Endothelial cell of umbilical vein (primary cell): ENCODE measurements around the gene MED27. TPM values are rescaled to one million over a fixed set of nuclear protein-coding genes. Genes with fewer than 3 reads are reported as not detected.

ENCODE experiments used
- BruUV-seq: library from RNA; stranded (reverse); fragments of 400-500 nt; replicated peaks from 2 replicates; lab custom pipeline; 2021; lab: Mats Ljungman, UMichigan
- CTCF ChIA-PET: fragments of 300-600, 350-600 bp; sonication (Branson Sonifier 250); formaldehyde crosslinking; loops from one replicate; lab custom pipeline; 2021; ENCODE audit warnings: antibody characterized with exemption, inconsistent platforms; lab: Charles Lee
- POLR2A ChIA-PET: fragments of 300-600, 350-600 bp; sonication (Branson Sonifier 250); formaldehyde crosslinking; loops from one replicate; lab custom pipeline; 2021; ENCODE audit warnings: antibody characterized with exemption, inconsistent platforms; lab: Charles Lee
- DNase-seq: peaks from one replicate; pipeline ENCODE4 v3.0.0-alpha.2; 2011; ENCODE audit warnings: low read depth, low spot score
- FAIRE-seq: peaks from 2 replicates; lab custom pipeline; 2011; peaks lifted over from hg19 to GRCh38; lab: Jason Lieb, UNC
- H2AFZ ChIP-seq: 2 replicates; pipeline ENCODE4 v1.6.0; 2012; ENCODE audit warnings: low read depth, low read length, control low read depth, inconsistent platforms
- H3K27ac ChIP-seq: 2 replicates; pipeline ENCODE4 v1.5.1; 2011; ENCODE audit warnings: low read depth, mild to moderate bottlenecking, control low read depth, low read length, moderate library complexity; ENCODE audit not compliant: insufficient read depth
- H3K27me3 ChIP-seq, 2 experiments: 2 replicates each; pipeline versions ENCODE4 v1.6.0 to v1.6.1; 2011; ENCODE audit warnings: low read length in 2 of 2, mixed read lengths in 1 of 2; ENCODE audit not compliant: control insufficient read depth in 2 of 2, insufficient read depth in 2 of 2
- H3K36me3 ChIP-seq, 2 experiments: 2 replicates in 1 of 2; 3 replicates in 1 of 2; pipeline ENCODE4 v1.5.1; 2011; ENCODE audit warnings: low read length in 2 of 2, mild to moderate bottlenecking in 1 of 2, moderate library complexity in 1 of 2; ENCODE audit not compliant: control insufficient read depth in 2 of 2, insufficient read depth in 2 of 2; ENCODE audit errors: extremely low read depth in 1 of 2
- H3K4me1 ChIP-seq: 3 replicates; pipeline ENCODE4 v1.5.1; 2011; ENCODE audit warnings: mild to moderate bottlenecking, low read length; ENCODE audit not compliant: control insufficient read depth, insufficient read depth; ENCODE audit errors: extremely low read depth
- H3K4me2 ChIP-seq: 2 replicates; pipeline ENCODE4 v1.6.1; 2011; ENCODE audit warnings: low read length, control low read depth, mixed read lengths; ENCODE audit not compliant: insufficient read depth
- H3K4me3 ChIP-seq, 3 experiments: fragments of 200-600 bp in 1 of 3; sonication (generic), shearing (Covaris generic) in 1 of 3; replicated peaks in 1 of 3; 2 replicates each; pipeline ENCODE4 v1.5.1; 2011 to 2016; ENCODE audit warnings: control low read depth in 3 of 3, low read length in 3 of 3, mild to moderate bottlenecking in 2 of 3, inconsistent platforms in 1 of 3, low read depth in 1 of 3, moderate library complexity in 1 of 3; ENCODE audit not compliant: insufficient read depth in 1 of 3
- H3K79me2 ChIP-seq: 2 replicates; pipeline ENCODE4 v1.6.0; 2012; ENCODE audit warnings: low read length, inconsistent platforms; ENCODE audit not compliant: control insufficient read depth, insufficient read depth
- H3K9ac ChIP-seq: replicated peaks from 2 replicates; pipeline ENCODE3; 2011; ENCODE audit warnings: low read length, control low read depth; ENCODE audit not compliant: insufficient read depth; ENCODE audit errors: extremely low read depth
- H3K9me1 ChIP-seq: replicated peaks from 3 replicates; pipeline ENCODE4 v1.6.0; 2011; ENCODE audit warnings: mild to moderate bottlenecking, low read length; ENCODE audit not compliant: control insufficient read depth, insufficient read depth; ENCODE audit errors: extremely low read depth
- H3K9me3 ChIP-seq: replicated peaks from 2 replicates; pipeline ENCODE4 v1.5.1; 2012; ENCODE audit warnings: low read length, inconsistent platforms; ENCODE audit not compliant: control insufficient read depth, insufficient read depth
- H4K20me1 ChIP-seq: replicated peaks from 2 replicates; pipeline ENCODE3; 2011; ENCODE audit warnings: mild to moderate bottlenecking, low read length; ENCODE audit not compliant: control insufficient read depth, insufficient read depth; ENCODE audit errors: extremely low read depth
- EZH2 ChIP-seq: IDR thresholded peaks from 2 replicates; pipeline ENCODE4 v1.6.1; 2012; ENCODE audit warnings: borderline replicate concordance, low read depth, mild to moderate bottlenecking, moderate library complexity, low read length, inconsistent platforms; ENCODE audit not compliant: severe bottlenecking
- FOS ChIP-seq: IDR thresholded peaks from 2 replicates; pipeline ENCODE4 v1.6.1; 2011; ENCODE audit warnings: mild to moderate bottlenecking, low read length, moderate library complexity, borderline replicate concordance; ENCODE audit not compliant: insufficient read depth
- GATA2 ChIP-seq: IDR thresholded peaks from 2 replicates; pipeline ENCODE4 v1.7.0; 2011; ENCODE audit warnings: low read depth, mild to moderate bottlenecking, moderate library complexity, mixed read lengths, low read length; ENCODE audit not compliant: insufficient read length, insufficient read depth
- JUN ChIP-seq: IDR thresholded peaks from 2 replicates; pipeline ENCODE4 v1.6.1; 2011; ENCODE audit warnings: borderline replicate concordance, low read depth; ENCODE audit not compliant: insufficient read length, insufficient read depth
- MYC ChIP-seq: IDR thresholded peaks from one replicate; pipeline ENCODE4 v1.6.1; 2011; ENCODE audit warnings: mild to moderate bottlenecking, low read depth, low read length
- POLR2A ChIP-seq: IDR thresholded peaks from 2 replicates; pipeline ENCODE4 v1.6.1; 2012; ENCODE audit warnings: low read depth, mild to moderate bottlenecking, control low read depth, low read length
- POLR2AphosphoS5 ChIP-seq: IDR thresholded peaks from 2 replicates; pipeline ENCODE4 v1.6.1; 2012; ENCODE audit warnings: low read depth, mild to moderate bottlenecking, control low read depth, low read length, moderate library complexity; ENCODE audit not compliant: insufficient read depth
- dilution Hi-C: fragments of 300-500 bp; cut with MboI; formaldehyde crosslinking; loops from one replicate; pipeline ENCODE4 v1.15.0; 2019; ENCODE audit warnings: low sequenced_read_pairs; ENCODE audit not compliant: extremely low pct_ligation_motif_present
- intact Hi-C: fragments of 100-400 bp; cut with micrococcal nuclease; formaldehyde crosslinking; loops from one replicate; pipeline ENCODE4 v1.10.0; 2022
- polyA plus RNA-seq, 4 experiments: library from polyadenylated mRNA; depleted of rRNA in 3 of 4; stranded (reverse) in 3 of 4; unstranded in 1 of 4; fragments of >200 nt; gene quantifications; 2 replicates each; pipeline versions ENCODE4 v1.2.1 to v1.2.3, GENCODE V29; 2011 to 2012; ENCODE audit warnings: missing spikeins in 1 of 4
- total RNA-seq: library from RNA; stranded (reverse); gene quantifications from 2 replicates; pipeline ENCODE4 v1.2.3, GENCODE V29; 2021
- TF ChIP-seq, protein P1 (sequence below): IDR thresholded peaks from 2 replicates; pipeline ENCODE4 v1.6.1; 2011; ENCODE audit not compliant: insufficient read depth, insufficient read length
- TF ChIP-seq, protein P2 (sequence below), 2 donors: IDR thresholded peaks; 1 replicate in 1 of 2; 2 replicates in 1 of 2; pipeline ENCODE4 v1.5.1; 2011; ENCODE audit warnings: low read length in 2 of 2, mild to moderate bottlenecking in 2 of 2, moderate library complexity in 2 of 2, control low read depth in 1 of 2, inconsistent platforms in 1 of 2, low read depth in 1 of 2; ENCODE audit not compliant: insufficient read depth in 1 of 2; ENCODE audit errors: extremely low read depth in 1 of 2

MED27 gene
- total and polyA plus RNA-seq, 2 donors (not counting 3 experiments of a cell fraction or from before 2014, with no cell fraction given), result 27.9 to 47.8 TPM

DNA sequence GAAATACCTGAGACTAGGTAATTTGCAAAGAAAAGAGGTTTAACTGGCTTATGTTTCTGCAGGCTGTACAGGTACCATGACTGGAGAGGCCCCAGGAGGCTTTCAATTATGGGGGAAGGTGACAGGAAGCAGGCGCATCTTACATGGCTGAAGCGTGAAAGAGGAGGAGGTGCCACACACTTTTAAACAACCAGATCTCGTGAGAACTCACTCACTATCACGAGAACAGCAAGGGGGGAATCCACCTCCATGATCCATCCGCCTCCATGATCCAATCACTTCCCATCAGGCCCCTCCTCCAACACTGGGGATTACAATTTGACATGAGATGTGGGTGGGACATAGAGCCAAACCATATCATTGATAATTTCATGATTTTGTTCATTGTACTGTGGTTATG lies 2.5 kb upstream of the MED27 start:
- intact Hi-C loops, result no loop called here
- BruUV-seq, result no TSS peak

More for the DNA sequence above, 2.5 kb upstream of the MED27 start:
- Histone ChIP-seq H2AFZ (no peak overlapping the region), H3K36me3 (no peaks in the 10 kb centered on the region), H4K20me1 (no peaks in the 10 kb centered on the region), H3K4me3 (no peak overlapping the region), H3K79me2 (peaks cover 18% of the 10 kb centered on the region), H3K4me1 (peaks cover 11% of the 10 kb centered on the region), H3K27me3 (peaks cover 0 to 5% of the 10 kb centered on the region in 2 experiments), H3K9ac (no peak overlapping the region), H3K9me1 (no peaks in the 10 kb centered on the region), H3K27ac (no peak overlapping the region), H3K4me2 (no peak overlapping the region), H3K9me3 (no peaks in the 10 kb centered on the region)
- DNase-seq, result no peak
- dilution Hi-C loops, result no loop called here
- TF ChIP-seq GATA2, result no peak
- TF ChIP-seq, protein P1, sequence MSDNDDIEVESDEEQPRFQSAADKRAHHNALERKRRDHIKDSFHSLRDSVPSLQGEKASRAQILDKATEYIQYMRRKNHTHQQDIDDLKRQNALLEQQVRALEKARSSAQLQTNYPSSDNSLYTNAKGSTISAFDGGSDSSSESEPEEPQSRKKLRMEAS, result no peak
- TF ChIP-seq POLR2AphosphoS5, result no peak
- no peak for TF ChIP-seq JUN
- TF ChIP-seq FOS, result no peak
- no peak for TF ChIP-seq MYC
- TF ChIP-seq, protein P2, sequence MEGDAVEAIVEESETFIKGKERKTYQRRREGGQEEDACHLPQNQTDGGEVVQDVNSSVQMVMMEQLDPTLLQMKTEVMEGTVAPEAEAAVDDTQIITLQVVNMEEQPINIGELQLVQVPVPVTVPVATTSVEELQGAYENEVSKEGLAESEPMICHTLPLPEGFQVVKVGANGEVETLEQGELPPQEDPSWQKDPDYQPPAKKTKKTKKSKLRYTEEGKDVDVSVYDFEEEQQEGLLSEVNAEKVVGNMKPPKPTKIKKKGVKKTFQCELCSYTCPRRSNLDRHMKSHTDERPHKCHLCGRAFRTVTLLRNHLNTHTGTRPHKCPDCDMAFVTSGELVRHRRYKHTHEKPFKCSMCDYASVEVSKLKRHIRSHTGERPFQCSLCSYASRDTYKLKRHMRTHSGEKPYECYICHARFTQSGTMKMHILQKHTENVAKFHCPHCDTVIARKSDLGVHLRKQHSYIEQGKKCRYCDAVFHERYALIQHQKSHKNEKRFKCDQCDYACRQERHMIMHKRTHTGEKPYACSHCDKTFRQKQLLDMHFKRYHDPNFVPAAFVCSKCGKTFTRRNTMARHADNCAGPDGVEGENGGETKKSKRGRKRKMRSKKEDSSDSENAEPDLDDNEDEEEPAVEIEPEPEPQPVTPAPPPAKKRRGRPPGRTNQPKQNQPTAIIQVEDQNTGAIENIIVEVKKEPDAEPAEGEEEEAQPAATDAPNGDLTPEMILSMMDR (IDR thresholded peaks at IDR 0.05; ENCODE audit: extremely low read depth in 1 of 2, insufficient read depth in 1 of 2, low read depth in 1 of 2, low read length in 2 of 2), result no peak
- no peak for TF ChIP-seq POLR2A
- no peak for TF ChIP-seq EZH2
- POLR2A ChIA-PET, result no interaction called here
- CTCF ChIA-PET, result no interaction called here
- FAIRE-seq, result no peak
